Stimulated activated CD4-positive, alpha-beta T cell treated with anti-CD3 and anti-CD28 coated beads, Interleukin-12 subunit alpha, Interleukin-12 subunit beta, amount 100 ng/mL, for 24 hours (primary cell): ENCODE measurements around the gene TRUB2.
"Not testable (repeated sequence)": the region's sequence is repeated elsewhere in the genome, so short reads cannot be mapped to it uniquely, and the experiment has no call there.

Source experiments
- DNase-seq, 2 experiments: peaks; one replicate each; pipeline ENCODE4 v3.0.0-alpha.2; 2020; ENCODE audit warnings: low read depth in 2 of 2

Gene TRUB2

DNA sequence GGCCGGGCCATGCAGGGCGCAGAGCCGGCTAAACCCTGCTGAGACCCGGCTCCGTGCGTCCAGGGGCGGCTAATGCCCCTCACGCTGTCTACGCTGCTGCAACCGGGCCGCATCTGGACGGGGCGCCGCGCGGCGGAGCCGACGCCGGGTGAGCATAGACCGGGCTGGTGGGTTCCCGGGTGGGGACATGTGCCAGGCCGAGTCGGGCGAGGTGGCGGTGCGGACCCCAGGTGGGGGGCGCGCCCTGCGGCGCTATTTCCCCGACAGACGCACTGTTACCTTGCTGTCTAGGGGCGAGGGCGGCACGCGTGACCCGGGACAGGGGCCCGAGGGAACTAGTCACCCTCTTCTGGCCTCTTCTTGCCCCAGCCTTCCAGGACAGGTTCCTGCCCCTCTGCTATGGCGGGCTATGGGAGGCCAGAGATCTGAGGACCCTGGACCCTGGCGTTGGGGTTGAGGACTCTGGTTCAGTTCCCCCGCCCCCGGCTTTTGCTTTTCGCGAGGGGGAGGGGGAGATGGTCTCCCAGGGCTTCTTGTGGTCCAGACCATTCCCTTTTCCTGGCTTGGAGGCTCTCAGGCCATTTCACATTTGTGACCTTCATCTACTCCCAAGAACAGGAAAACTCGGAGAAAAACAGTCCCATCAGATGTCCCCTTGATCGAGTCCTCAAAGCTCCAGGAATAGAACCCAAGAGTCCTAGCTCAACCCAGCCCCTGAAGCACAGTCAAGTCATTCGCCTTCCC lies 18.6 kb upstream of the TRUB2 start:
- peak in 1 of 2 experiments; percentile 11 for DNase-seq

- peak; percentile 65 to 73 for DNase-seq
Observed at GRCh38 chr9:128339761-128340690, 17.8 kb upstream of the TRUB2 start, which contains the start of gene SLC27A4. Gene SLC27A4 (plus strand): TSS chr9:128340527. CDS start chr9:128343133, 2,606 bp downstream.

GRCh38 chr9:128338852-128339614 lies 16.8 kb upstream of the TRUB2 start:
- DNase-seq = not testable (repeated sequence)

GRCh38 chr9:128337936-128338335 lies 15.7 kb upstream of the TRUB2 start:
- DNase-seq = no peak

DNA sequence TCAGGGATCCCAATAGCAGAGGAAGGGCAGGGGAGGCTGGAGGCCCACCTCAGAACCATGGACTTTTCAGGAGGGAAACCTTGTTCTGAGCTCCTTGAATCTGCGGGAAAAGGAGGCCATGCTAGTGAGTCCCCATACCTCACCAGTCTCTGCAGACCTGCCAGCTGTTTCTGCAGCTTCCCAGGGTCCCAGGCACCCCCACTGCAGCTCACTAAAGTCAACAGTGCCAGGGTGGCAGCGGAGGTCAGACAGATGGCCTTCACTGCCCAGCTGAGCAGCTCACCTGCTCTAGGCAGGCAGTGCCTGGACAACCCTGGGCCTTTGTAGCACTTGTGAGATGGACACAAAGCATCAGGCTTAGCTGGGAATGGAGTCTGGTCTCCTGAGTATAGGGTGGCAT lies 13.7 kb upstream of the TRUB2 start:
- no peak for DNase-seq

- no peak for DNase-seq
Observed at GRCh38 chr9:128335161-128335560, 12.9 kb upstream of the TRUB2 start.

- DNase-seq = no peak
Observed at GRCh38 chr9:128333451-128333869, 11.2 kb upstream of the TRUB2 start.

DNA sequence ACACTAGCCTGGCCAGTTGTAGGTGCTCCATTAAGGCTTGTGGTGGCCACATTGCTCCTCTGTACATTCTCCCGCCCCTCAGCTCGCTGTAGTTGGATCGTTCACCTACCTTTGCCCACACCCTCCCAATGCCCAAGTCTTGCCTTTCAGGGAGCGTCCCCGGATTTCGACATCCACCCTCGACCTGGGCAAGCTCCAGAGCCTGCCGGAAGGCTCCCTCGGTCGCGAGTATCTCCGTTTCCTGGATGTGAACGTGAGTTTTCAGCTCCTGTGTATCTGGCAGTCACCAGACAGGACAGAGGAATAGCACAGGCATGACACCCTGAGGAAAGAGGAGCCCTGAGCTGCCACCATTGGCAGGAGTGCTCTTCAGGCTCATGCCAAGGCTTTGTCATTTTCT lies 3.4 kb upstream of the TRUB2 start:
- DNase-seq = no peak

DNA sequence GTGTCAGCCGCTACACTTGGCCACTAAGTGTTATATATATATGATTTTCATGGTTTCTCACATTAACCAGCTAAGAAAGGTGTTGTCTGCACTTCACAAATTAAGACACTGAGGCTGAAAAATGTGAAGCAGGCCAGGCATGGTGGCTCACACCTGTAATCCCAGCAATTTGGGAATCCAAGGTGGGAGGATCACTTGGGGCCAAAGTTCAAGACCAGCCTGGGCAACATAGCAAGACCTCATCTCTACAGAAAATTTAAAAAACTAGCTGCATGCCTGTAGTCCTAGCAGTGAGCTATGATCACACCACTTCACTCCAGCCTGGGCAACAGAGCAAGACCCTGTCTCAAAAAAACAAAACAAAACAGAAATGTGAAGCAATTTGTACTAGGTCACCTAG lies 2.2 kb upstream of the TRUB2 start:
- DNase-seq = no peak

- DNase-seq = no peak
Observed at GRCh38 chr9:128323791-128324190, 1.5 kb upstream of the TRUB2 start.

GRCh38 chr9:128323212-128323730 lies 1.0 kb upstream of the TRUB2 start:
- no peak for DNase-seq

GRCh38 chr9:128321879-128322403 lies 306 bp downstream of the TRUB2 start:
- no peak for DNase-seq

DNA sequence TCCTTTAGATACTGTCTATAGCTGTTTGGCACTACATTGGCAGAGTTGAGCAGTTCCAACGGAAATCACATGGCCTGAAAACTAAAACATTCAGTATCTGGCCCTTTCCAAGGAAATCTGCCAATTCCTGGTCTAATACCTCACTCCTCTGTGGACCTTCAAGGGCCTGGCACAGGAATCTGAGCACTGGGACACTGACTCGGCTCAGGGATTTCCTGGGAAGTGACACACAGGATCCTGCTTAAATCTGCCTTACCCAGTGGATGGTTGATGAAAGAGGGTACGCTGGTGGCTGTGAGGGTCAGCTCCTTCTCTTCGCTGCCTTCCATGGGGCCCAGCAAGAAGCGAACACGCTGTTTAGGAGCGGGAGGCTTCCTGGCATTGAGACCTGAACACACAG lies 904 bp downstream of the TRUB2 start:
- DNase-seq = no peak

DNA sequence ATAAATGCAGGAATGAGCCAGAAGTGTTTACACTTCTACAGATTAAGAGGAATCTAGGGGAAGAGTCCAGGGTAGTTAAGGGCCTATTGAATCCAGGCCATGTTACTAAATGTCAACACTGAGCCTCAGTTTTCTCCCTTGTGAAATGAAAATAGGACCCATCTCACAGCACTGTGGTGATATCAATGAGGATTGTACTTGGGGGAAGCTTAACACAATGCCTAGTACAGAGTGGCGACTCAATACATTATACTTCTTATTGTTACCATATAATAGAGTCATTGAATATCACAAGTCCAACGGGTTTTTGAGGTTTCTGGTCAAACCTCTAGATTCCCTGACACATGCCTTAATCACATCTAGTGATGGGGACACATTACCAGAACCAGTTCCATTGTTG lies 4.6 kb downstream of the TRUB2 start:
- no peak for DNase-seq

GRCh38 chr9:128316421-128316820 lies 5.8 kb downstream of the TRUB2 start:
- DNase-seq = no peak

GRCh38 chr9:128314697-128315096 lies 7.5 kb downstream of the TRUB2 start:
- DNase-seq = no peak

- DNase-seq = no peak
Observed at GRCh38 chr9:128310461-128310860, 11.8 kb downstream of the TRUB2 start.

- DNase-seq = no peak
Observed at GRCh38 chr9:128309551-128309950, 12.7 kb downstream of the TRUB2 start.

GRCh38 chr9:128304971-128305288 lies 17.3 kb downstream of the TRUB2 start:
- no peak for DNase-seq

GRCh38 chr9:128304136-128304970 lies 17.9 kb downstream of the TRUB2 start:
- no peak for DNase-seq
